NCI-H345 treated with DMSO at 0.1 percent for 48 hours (cell line): ENCODE data around the gene NCAN.
A peak's percentile ranks its signal among the peaks of the same experiment; 100 is the strongest.
"Not testable (repeated sequence)": the region's sequence is repeated elsewhere in the genome, so short reads cannot be mapped to it uniquely, and the experiment has no call there.

ENCODE experiments used
- DNase-seq: peaks from one replicate; lab custom pipeline; 2025; ENCODE audit not compliant: unreplicated experiment; lab: John Stamatoyannopoulos, UW

The NCAN gene

GRCh38 chr19:19192910-19193423 lies 18.8 kb upstream of the NCAN start:
- DNase-seq, result no peak

DNA sequence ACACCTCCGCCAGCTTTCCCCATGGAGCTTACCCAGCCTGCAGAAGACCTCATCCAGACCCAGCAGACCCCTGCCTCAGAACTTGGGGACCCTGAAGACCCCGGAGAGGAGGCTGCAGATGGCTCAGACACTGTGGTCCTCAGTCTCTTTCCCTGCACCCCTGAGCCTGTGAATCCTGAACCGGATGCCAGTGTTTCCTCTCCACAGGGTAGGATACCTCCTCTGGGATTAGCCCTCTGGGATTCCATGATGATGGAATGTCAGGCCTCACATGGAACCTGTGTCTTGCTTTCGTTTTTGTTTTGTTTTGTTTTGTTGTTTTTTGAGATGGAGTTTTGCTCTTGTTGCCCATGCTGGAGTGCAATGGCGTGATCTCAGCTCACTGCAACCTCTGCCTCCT lies 17.8 kb upstream of the NCAN start:
- no peak for DNase-seq

DNA sequence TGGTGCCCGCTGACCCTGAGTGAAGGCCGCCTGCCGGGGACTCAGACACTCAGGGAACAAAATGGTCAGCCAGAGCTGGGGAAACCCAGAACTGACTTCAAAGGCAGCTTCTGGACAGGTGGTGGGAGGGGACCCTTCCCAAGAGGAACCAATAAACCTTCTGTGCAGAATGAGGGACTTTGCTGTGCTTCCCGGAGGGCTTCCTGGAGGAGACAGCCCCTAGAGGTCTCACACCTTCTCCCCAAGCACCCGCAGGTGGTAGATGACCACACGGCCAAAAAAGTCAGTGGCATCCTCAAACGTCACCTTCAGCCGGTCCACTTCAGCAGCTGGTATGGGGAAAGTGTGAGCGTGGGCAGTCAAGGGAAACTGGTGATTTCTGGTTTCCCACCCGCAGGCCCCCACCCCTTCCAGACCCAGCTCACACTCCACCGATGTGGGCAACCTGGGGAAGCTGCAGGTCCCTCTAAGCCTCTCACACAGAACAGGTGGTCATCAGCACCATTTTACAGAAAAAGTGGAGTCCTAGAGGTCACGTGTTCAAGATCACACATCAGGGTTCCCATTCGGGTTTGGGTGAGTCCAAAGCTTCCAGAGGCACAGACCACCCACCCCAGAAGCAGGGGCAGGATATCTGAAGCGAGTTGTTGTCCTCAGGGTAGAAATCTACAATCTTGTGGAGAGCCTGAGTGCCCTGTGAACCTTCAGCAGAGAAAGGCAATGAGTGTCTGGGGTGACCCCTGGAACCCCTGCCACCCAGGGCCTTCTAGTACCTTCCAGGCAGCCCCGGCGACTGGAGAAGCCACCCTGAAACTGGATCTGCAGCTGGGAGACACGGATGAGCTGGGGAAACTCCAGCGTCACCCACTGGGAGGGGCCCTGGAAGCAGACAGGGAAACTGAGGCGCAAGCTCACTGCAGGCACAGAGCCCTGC lies 9.8 kb upstream of the NCAN start:
- no peak for DNase-seq

DNA sequence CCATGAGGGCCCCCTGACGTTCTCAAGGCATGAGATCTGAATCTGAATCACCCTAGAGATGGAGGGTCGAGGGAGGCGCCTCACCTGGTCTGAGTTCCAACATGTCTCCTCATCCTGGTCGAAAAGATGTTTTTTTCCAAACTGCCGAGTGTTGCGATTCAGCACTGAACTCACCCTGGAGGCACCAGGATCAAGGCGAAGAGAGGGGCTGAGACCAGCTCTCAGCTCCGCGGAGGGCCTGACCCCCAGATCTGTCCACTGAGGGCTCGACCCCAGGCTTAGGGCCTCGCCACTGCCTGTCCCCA lies 9.1 kb upstream of the NCAN start:
- DNase-seq, result no peak

DNA sequence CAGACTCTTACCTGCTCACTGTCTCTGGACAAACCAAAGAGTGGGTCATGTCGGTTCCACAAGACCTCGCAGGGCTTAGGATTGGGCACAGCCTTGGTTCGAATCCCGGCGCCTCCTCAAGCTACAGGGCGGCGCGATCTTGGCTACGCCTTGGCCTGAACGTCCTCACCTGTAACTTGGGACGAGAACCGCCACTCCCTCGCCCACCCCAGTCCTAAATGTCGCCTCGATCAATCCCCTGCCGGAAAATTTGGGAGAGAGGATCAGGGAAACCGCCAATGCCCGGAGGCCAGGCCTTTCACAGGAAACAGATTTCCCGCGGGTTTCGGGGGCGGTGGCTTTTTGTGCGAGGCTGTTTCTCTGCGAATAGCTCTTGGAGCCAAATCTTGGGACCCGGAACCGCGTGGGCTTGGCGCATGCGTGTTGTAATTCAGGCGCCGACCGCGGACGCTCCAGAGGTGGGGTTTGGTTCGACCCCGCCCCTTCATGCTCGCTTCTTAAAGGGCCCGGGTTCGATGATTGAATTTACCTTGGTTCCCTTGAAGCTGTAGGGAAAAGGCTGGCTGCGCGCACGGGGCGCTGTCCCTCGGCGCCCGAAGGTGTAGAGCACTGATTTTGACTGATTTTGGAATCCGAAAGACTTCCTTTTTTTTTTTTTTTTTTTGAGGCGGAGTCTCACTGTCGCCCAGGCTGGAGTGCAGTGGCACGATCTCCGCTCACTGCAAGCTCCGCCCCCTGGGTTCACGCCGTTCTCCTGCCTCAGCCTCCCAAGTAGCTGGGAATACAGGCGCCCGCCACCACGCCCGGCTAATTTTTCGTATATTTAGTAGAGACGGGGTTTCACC lies 8.5 kb upstream of the NCAN start, which contains the start of gene NR2C2AP:
Gene NR2C2AP, minus strand, starts transcription at position 403 of the 845 bp plus-strand sequence. Its CDS starts 354 bp downstream, at position 49.
- DNase-seq, result peak; percentile 74

DNA sequence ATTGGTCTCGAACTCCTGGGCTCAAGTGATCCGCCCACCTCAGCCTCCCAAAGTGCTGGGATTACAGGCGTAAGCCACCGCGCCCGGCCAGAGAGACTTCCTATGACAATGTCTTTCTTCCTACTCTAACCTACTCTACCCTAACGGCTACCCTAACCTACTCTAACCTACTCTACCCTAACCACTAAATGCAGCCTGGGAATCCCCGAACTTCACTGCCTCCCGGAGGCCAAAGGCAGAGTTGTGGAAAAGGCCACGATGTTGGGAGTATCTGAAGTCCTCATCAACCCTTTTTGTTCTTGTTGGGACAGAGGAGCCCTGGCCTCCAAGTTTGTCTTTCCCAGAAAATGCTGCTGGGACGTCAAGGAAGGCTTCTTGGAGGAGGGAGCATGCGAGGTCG lies 7.6 kb upstream of the NCAN start:
- no peak for DNase-seq

DNA sequence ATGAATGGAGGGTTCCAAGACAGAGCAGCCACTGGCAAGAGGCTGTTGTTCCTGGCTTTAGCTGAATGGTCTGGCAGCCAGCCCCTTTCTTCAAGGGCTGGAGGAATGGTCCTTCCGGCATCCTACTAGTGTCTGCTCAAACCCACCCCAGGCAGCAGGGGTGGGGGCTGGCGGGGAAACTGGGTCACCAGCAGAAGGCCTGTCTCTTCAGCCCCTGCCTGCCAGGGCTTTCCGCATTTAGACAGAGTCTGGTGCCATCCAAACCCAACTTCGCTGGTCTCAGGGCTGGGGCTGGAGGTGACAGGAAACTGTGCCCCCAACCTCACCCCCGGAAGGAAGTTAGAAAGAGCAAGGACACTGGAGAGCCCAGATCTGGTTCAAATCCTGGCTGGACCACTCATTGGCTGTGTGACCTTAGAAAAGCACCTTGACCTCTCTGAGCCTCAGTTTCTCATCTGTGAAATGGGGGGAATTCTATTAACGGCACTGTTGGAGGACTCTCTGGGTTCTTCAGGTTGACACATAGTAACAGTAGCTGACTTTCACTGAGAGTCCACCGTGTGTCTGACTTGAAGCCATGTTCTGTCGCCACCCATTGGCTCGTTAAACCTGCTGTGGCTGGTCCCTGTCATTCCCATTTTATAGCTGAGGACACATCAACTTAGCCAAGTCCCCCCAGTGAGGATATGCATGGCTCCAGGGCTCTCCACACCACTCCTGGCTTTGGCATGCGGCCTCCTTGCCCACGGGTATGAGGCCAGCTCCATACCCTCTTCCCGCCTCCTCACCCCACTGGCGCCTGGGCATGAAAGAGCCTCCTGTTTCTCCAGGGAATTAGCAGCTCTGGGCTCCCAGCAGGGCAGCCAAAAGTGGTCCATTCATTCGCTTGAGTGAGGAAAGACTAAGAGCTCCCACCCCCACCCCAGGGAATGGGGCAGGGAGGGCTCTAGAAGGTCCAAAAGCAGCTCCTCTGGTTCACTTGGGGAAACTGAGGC lies 6.0 kb upstream of the NCAN start:
- DNase-seq, result no peak

GRCh38 chr19:19206938-19207337 lies 4.8 kb upstream of the NCAN start:
- no peak for DNase-seq

GRCh38 chr19:19207637-19208572 lies 3.9 kb upstream of the NCAN start:
- no peak for DNase-seq

DNA sequence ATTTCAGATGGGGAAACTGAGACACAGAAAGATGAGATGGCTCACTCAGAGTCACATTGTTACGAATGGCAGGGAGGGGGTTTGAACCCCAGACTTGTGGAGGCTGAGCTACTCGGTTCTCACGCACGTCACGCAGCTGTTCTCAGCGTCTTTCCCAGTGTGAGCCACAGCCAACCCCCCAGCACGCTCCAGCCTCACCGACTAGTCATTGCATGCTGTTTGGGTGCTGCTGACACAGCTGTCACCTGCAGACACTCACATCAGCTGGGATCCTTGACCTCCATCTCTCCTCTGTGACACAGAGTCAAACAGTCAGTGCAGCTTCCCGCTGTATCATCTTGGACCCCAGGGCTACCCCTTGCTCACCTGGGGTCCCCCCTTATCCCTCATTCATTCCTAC lies 2.4 kb upstream of the NCAN start:
- DNase-seq, result peak; percentile 3

GRCh38 chr19:19212916-19213315 lies 1.2 kb downstream of the NCAN start:
- DNase-seq, result no peak

- no peak for DNase-seq
Measured at GRCh38 chr19:19213426-19214158, 1.8 kb downstream of the NCAN start.

DNA sequence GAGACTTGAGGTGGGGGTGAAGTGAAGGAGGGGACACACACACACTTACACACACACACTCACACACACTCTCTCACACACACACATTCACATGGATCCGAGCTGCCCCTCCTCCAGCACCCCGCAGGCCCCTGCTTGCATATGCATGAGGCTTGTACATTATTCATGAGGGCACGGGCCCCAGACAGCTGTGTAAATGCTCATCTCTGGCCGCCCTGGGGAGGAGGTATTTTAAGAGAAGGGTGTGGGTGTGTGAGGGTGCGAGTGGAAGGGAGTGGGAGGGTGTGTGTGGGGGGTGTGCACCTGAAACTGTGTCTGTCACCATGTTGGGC lies 2.4 kb downstream of the NCAN start:
- DNase-seq, result no peak

DNA sequence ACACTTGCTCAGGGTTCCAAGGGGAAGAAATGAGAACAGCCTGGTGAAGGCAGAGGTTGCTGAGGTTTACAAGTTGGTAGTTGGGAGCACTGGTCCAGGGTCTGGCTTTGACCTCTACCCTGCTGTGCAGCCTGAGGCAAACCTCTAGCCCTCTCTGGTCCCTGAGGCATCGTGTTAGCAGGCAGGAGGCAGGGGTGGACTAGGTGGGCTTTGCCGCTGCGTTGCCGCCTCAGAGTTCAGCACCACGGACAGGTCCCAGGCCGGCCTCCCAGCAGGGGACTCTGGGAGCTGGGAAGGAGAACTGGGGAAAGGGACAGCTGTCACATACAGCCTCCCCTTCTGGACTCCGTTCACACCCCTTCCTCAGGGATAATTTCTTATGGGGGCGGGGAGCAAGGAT lies 3.1 kb downstream of the NCAN start:
- no peak for DNase-seq

DNA sequence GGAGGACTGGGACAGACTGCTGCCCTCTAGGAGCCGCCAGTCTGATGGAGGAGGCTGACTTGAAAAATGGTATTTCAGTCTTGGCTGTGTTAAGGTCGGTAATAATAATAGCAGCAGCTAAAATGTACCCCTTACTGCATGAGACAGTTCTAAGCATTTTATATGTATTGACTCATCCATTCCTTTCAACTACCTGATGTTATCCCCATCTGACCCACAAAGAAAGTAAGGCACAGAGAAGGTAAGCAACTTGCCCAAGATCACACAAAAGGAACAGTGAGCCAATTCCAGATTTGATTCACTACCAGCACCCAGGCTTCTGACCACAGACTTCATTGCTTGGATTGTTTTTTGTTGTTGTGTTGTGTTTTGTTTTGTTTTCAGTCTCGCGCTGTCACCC lies 4.0 kb downstream of the NCAN start:
- DNase-seq, result no peak

DNA sequence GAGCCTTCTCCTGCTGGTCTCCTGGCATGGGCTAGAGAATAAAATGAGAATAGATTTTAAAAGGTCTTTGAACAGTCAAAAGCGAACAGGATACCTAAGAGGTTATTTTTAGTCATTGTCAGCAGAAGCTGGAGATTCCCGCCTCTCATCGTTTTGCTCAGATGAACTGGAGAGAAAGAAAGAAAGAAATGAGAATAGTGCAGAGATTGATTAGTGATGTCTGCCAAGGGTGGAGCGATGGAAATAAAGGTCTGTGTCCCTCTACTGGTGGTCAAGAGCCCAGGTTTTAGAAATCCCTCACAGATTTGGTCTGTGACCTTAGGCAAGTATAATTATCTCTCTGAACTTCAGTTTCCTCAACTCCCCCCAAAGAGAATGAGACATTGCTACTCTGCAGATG lies 5.3 kb downstream of the NCAN start:
- peak; percentile 3 for DNase-seq

- no peak for DNase-seq
Measured at GRCh38 chr19:19218911-19219310, 7.2 kb downstream of the NCAN start.

DNA sequence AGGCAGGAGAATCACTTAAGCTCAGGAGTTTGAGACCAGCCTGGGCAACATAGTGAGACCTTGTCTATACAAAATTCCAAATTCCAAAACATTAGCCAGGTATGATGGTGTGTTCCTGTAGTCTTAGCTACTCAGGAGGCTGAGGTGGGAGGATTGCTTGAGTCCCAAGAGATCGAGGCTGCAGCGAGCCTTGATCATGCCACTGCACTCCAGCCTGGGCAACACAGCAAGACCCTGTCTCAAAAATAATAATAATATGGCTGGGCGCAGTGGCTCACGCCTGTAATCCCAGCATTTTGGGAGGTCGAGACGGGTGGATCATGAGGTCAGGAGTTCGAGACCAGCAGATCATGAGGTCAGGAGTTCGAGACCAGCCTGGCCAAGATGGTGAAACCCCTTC lies 9.2 kb downstream of the NCAN start:
- DNase-seq, result not testable (repeated sequence)

- no peak for DNase-seq
Measured at GRCh38 chr19:19223060-19223459, 11.3 kb downstream of the NCAN start.
